Panc1 (cell line): ENCODE results near the gene SGPL1. TPM values are rescaled to one million over a fixed set of nuclear protein-coding genes. Genes with fewer than 3 reads are reported as not detected.

Experiments used
- ATAC-seq: fragments of 200-7000 bp; cut with Tn5 transposase; 2 replicates; pipeline ENCODE4 v1.9.1; 2020; ENCODE audit warnings: mild to moderate bottlenecking, moderate library complexity
- BruUV-seq: library from RNA; stranded (reverse); fragments of 400-500 nt; replicated peaks from 2 replicates; lab custom pipeline; 2021; lab: Mats Ljungman, UMichigan
- CTCF ChIA-PET: fragments of 300-600 bp; sonication (Branson Sonifier 250); formaldehyde crosslinking; loops from one replicate; lab custom pipeline; 2022; ENCODE audit warnings: antibody characterized with exemption; lab: Charles Lee
- POLR2A ChIA-PET: fragments of 300-600 bp; sonication (Branson Sonifier 250); formaldehyde crosslinking; loops from one replicate; lab custom pipeline; 2022; ENCODE audit warnings: antibody characterized with exemption; lab: Charles Lee
- DNase-seq: peaks from one replicate; pipeline ENCODE4 v3.0.0-alpha.2; 2010; ENCODE audit warnings: low read depth, low spot score
- H3K27ac ChIP-seq: 2 replicates; pipeline ENCODE4 v1.5.1; 2011; ENCODE audit warnings: mild to moderate bottlenecking, low read length, inconsistent platforms
- H3K27me3 ChIP-seq: fragments of 200-500 bp; sonication (Bioruptor generic); 2 replicates; pipeline ENCODE4 v1.6.0; 2014; ENCODE audit warnings: low read length, inconsistent platforms; ENCODE audit not compliant: control insufficient read depth, insufficient read depth
- H3K36me3 ChIP-seq: fragments of 200-500 bp; sonication (Bioruptor generic); 2 replicates; pipeline ENCODE4 v1.5.1; 2014; ENCODE audit warnings: inconsistent platforms, mild to moderate bottlenecking, low read length, moderate library complexity; ENCODE audit not compliant: control insufficient read depth, insufficient read depth
- H3K4me1 ChIP-seq: 2 replicates; pipeline ENCODE4 v1.5.1; 2011; ENCODE audit warnings: inconsistent platforms, mild to moderate bottlenecking, low read length, moderate library complexity; ENCODE audit not compliant: control insufficient read depth, insufficient read depth
- H3K4me3 ChIP-seq, 2 experiments: 2 replicates each; pipeline ENCODE4 v1.5.1; 2011 to 2012; ENCODE audit warnings: low read depth in 2 of 2, low read length in 2 of 2, mild to moderate bottlenecking in 2 of 2, inconsistent platforms in 1 of 2, moderate library complexity in 1 of 2
- H3K9me3 ChIP-seq: fragments of 200-500 bp; sonication (Bioruptor generic); 2 replicates; pipeline ENCODE4 v1.5.1; 2014; ENCODE audit warnings: low read depth, mild to moderate bottlenecking, inconsistent platforms, low read length, moderate library complexity; ENCODE audit not compliant: control insufficient read depth, insufficient read depth
- POLR2AphosphoS5 ChIP-seq: IDR thresholded peaks from 2 replicates; pipeline ENCODE4 v1.6.1; 2012; ENCODE audit warnings: mild to moderate bottlenecking, low read depth, low read length, moderate library complexity
- SIN3A ChIP-seq: IDR thresholded peaks from 2 replicates; pipeline ENCODE4 v1.6.1; 2012; ENCODE audit warnings: low read depth, mild to moderate bottlenecking, low read length, moderate library complexity, borderline replicate concordance; ENCODE audit not compliant: insufficient read depth
- TCF7L2 ChIP-seq: IDR thresholded peaks from 2 replicates; pipeline ENCODE4 v1.6.1; 2011; ENCODE audit warnings: mild to moderate bottlenecking, low read depth, low read length, inconsistent platforms
- in situ Hi-C: cut with HindIII; loops from 2 replicates; pipeline ENCODE4 v1.10.0; 2016; ENCODE audit warnings: low sequenced_read_pairs, low pct_unique_long_range_greater_than_20kb
- intact Hi-C: fragments of 100-400 bp; cut with micrococcal nuclease; formaldehyde crosslinking; loops from one replicate; pipeline ENCODE4 v1.10.0; 2022; ENCODE audit not compliant: unreplicated experiment
- total RNA-seq: library from RNA; stranded (reverse); gene quantifications from one replicate; pipeline ENCODE4 v1.2.1, GENCODE V29; 2021; ENCODE audit not compliant: unreplicated experiment
- TF ChIP-seq, protein P1 (sequence below), 2 experiments: IDR thresholded peaks; 2 replicates each; pipeline ENCODE4 v1.6.1; 2011 to 2012; ENCODE audit warnings: low read depth in 2 of 2, control low read depth in 1 of 2, low read length in 1 of 2, mild to moderate bottlenecking in 1 of 2, moderate library complexity in 1 of 2; ENCODE audit not compliant: insufficient read depth in 1 of 2
- TF ChIP-seq, protein P2 (sequence below): fragments of 450-650 bp; IDR thresholded peaks from 2 replicates; pipeline ENCODE4 v1.5.1; 2017; ENCODE audit warnings: mild to moderate bottlenecking

The SGPL1 gene
- total RNA-seq, 1 experiment from 2014 or later = 103 TPM

DNA sequence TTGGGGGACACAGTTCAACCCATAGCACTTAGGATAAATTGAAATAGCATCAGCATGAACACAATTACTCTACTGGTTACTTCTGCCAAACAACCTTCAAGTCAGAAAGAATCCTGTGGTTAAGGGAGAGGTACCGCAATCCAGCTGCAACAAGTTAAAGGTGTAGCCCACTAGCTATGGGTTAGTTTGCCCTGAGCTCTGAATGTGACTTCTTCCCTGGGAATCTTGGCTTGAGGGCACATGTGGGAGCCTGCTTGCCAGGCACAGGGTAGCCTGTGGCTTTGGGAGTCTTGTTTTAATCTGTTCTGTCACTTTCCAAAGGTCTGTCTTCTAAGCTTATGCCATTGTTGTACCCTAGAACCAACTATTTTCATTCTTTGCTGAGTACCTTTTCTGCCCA is 8.9 kb upstream of the SGPL1 start:
- TF ChIP-seq, protein P1, sequence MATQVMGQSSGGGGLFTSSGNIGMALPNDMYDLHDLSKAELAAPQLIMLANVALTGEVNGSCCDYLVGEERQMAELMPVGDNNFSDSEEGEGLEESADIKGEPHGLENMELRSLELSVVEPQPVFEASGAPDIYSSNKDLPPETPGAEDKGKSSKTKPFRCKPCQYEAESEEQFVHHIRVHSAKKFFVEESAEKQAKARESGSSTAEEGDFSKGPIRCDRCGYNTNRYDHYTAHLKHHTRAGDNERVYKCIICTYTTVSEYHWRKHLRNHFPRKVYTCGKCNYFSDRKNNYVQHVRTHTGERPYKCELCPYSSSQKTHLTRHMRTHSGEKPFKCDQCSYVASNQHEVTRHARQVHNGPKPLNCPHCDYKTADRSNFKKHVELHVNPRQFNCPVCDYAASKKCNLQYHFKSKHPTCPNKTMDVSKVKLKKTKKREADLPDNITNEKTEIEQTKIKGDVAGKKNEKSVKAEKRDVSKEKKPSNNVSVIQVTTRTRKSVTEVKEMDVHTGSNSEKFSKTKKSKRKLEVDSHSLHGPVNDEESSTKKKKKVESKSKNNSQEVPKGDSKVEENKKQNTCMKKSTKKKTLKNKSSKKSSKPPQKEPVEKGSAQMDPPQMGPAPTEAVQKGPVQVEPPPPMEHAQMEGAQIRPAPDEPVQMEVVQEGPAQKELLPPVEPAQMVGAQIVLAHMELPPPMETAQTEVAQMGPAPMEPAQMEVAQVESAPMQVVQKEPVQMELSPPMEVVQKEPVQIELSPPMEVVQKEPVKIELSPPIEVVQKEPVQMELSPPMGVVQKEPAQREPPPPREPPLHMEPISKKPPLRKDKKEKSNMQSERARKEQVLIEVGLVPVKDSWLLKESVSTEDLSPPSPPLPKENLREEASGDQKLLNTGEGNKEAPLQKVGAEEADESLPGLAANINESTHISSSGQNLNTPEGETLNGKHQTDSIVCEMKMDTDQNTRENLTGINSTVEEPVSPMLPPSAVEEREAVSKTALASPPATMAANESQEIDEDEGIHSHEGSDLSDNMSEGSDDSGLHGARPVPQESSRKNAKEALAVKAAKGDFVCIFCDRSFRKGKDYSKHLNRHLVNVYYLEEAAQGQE (IDR thresholded peaks at IDR 0.05; ENCODE audit: insufficient read depth in 1 of 2, low read depth in 2 of 2, low read length in 1 of 2) = no peak
- TF ChIP-seq TCF7L2 (no peak), SIN3A (no peak)
- TF ChIP-seq, protein P2, sequence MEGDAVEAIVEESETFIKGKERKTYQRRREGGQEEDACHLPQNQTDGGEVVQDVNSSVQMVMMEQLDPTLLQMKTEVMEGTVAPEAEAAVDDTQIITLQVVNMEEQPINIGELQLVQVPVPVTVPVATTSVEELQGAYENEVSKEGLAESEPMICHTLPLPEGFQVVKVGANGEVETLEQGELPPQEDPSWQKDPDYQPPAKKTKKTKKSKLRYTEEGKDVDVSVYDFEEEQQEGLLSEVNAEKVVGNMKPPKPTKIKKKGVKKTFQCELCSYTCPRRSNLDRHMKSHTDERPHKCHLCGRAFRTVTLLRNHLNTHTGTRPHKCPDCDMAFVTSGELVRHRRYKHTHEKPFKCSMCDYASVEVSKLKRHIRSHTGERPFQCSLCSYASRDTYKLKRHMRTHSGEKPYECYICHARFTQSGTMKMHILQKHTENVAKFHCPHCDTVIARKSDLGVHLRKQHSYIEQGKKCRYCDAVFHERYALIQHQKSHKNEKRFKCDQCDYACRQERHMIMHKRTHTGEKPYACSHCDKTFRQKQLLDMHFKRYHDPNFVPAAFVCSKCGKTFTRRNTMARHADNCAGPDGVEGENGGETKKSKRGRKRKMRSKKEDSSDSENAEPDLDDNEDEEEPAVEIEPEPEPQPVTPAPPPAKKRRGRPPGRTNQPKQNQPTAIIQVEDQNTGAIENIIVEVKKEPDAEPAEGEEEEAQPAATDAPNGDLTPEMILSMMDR = no peak
- in situ Hi-C loops (no loop called here), intact Hi-C loops (no loop called here)
- ATAC-seq (no peak), DNase-seq (no peak)
- BruUV-seq = no TSS peak
- Histone ChIP-seq H3K9me3 (no peaks in the 10 kb centered on the region), H3K4me3 (no peak overlapping the region), H3K27me3 (peaks cover 9% of the 10 kb centered on the region), H3K4me1 (no peaks in the 10 kb centered on the region), H3K36me3 (no peaks in the 10 kb centered on the region), H3K27ac (no peak overlapping the region)
- CTCF ChIA-PET = no interaction called here
- POLR2A ChIA-PET = no interaction called here

DNA sequence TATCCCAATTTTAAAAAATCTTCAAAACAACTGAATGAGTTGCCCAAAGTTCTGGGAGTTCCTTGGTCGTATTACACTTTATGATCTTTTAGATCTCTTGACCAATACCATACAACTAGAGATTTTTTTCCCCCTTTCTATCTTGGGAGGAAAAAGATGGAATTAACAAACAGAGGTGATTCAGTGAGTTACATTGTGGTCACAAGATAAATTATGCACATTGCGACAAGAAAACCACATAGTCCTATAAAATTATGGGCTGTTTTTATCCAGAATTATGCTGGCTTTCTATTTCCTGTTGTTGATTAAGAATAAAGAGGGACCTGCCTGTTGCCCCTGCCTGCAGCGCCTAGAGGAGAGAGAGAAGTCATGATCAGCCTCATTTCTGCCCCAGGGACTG is 8.2 kb upstream of the SGPL1 start:
- ATAC-seq (no peak), DNase-seq (no peak)
- CTCF ChIA-PET = no interaction called here
- POLR2A ChIA-PET = no interaction called here
- H3K4me3 ChIP-seq = no peak overlapping the region
- H3K27ac ChIP-seq = no peak overlapping the region
- no TSS peak for BruUV-seq
- H3K36me3 ChIP-seq = no peaks in the 10 kb centered on the region
- H3K27me3 ChIP-seq = 0 out of 2 replicates have a peak, but pooled peaks cover 2% of the 10 kb centered on the region
- H3K4me1 ChIP-seq = no peaks in the 10 kb centered on the region
- intact Hi-C loops = no loop called here
- H3K9me3 ChIP-seq = no peaks in the 10 kb centered on the region
- in situ Hi-C loops = no loop called here
- no peak for TF ChIP-seq POLR2AphosphoS5
- TF ChIP-seq, protein P1 (IDR thresholded peaks at IDR 0.05; ENCODE audit: insufficient read depth in 1 of 2, low read depth in 2 of 2, low read length in 1 of 2) = no peak
- TF ChIP-seq, protein P2 = no peak
- no peak for TF ChIP-seq SIN3A
- no peak for TF ChIP-seq TCF7L2
